ENCODE data around the gene KSR2.

The KSR2 gene

GRCh38 chr12:117498256-117498655, 470.5 kb downstream of the KSR2 start:
- DNase-seq (ENCODE audit: low spot score): no peak

GRCh38 chr12:117497407-117497806, 471.4 kb downstream of the KSR2 start:
- DNase-seq (ENCODE audit: low spot score): no peak

- no peak for DNase-seq (ENCODE audit: low spot score)
Measured at GRCh38 chr12:117494833-117495655, 473.7 kb downstream of the KSR2 start.

GRCh38 chr12:117491711-117492110, 477.1 kb downstream of the KSR2 start:
- no peak for DNase-seq (ENCODE audit: low spot score)

GRCh38 chr12:117490130-117490529, 478.7 kb downstream of the KSR2 start:
- DNase-seq (ENCODE audit: low spot score): no peak

- no peak for DNase-seq (ENCODE audit: low spot score)
Measured at GRCh38 chr12:117489671-117490070, 479.1 kb downstream of the KSR2 start.

GRCh38 chr12:117486840-117487659, 481.7 kb downstream of the KSR2 start:
- no peak for DNase-seq (ENCODE audit: low spot score)

GRCh38 chr12:117485984-117486839, 482.6 kb downstream of the KSR2 start:
- DNase-seq (ENCODE audit: low spot score): no peak

- no peak for DNase-seq (ENCODE audit: low spot score)
Measured at GRCh38 chr12:117484901-117485300, 483.9 kb downstream of the KSR2 start.

- no peak for DNase-seq (ENCODE audit: low spot score)
Measured at GRCh38 chr12:117483501-117483900, 485.3 kb downstream of the KSR2 start.

- no peak for DNase-seq (ENCODE audit: low spot score)
Measured at GRCh38 chr12:117481470-117481869, 487.3 kb downstream of the KSR2 start.

GRCh38 chr12:117476341-117476740, 492.4 kb downstream of the KSR2 start:
- no peak for DNase-seq (ENCODE audit: low spot score)

GRCh38 chr12:117473856-117474255, 494.9 kb downstream of the KSR2 start:
- DNase-seq (ENCODE audit: low spot score): no peak

GRCh38 chr12:117472983-117473382, 495.8 kb downstream of the KSR2 start:
- no peak for DNase-seq (ENCODE audit: low spot score)

GRCh38 chr12:117470804-117471203, 498.0 kb downstream of the KSR2 start:
- no peak for DNase-seq (ENCODE audit: low spot score)

- no peak for DNase-seq (ENCODE audit: low spot score)
Measured at GRCh38 chr12:117469883-117470483, 498.8 kb downstream of the KSR2 start.

- no peak for DNase-seq (ENCODE audit: low spot score)
Measured at GRCh38 chr12:117468016-117468415, 500.8 kb downstream of the KSR2 start.

- no peak for DNase-seq (ENCODE audit: low spot score)
Measured at GRCh38 chr12:117467588-117467987, 501.2 kb downstream of the KSR2 start.

GRCh38 chr12:117466677-117467362, 502.0 kb downstream of the KSR2 start:
- no peak for DNase-seq (ENCODE audit: low spot score)

- DNase-seq (ENCODE audit: low spot score): no peak
Measured at GRCh38 chr12:117461732-117462131, 507.1 kb downstream of the KSR2 start.

- no peak for DNase-seq (ENCODE audit: low spot score)
Measured at GRCh38 chr12:117459229-117459628, 509.6 kb downstream of the KSR2 start.

Data from hepatic stellate cell (primary cell).